SK-N-SH treated with all-trans-retinoic acid at 6 μM for 48 hours (cell line): ENCODE measurements around the gene INMT.

ENCODE experiments used
- ESRRG ChIP-seq: fragments of 250-450 bp; sonication (Bioruptor Pico); IDR thresholded peaks from 2 replicates; pipeline ENCODE4 v1.6.1; 2021; ENCODE audit warnings: mild to moderate bottlenecking
- GLIS3 ChIP-seq: fragments of 250-450 bp; sonication (Bioruptor Pico); IDR thresholded peaks from 2 replicates; pipeline ENCODE4 v1.5.0; 2020; ENCODE audit warnings: mild to moderate bottlenecking, moderate library complexity
- PPARA ChIP-seq: fragments of 250-450 bp; sonication (Bioruptor Pico); IDR thresholded peaks from 2 replicates; pipeline ENCODE4 v1.5.0; 2020; ENCODE audit warnings: mild to moderate bottlenecking, borderline replicate concordance
- RARB ChIP-seq: fragments of 250-450 bp; sonication (Bioruptor Pico); IDR thresholded peaks from 2 replicates; pipeline ENCODE4 v1.8.0; 2021; ENCODE audit warnings: mild to moderate bottlenecking, moderate library complexity
- TOX ChIP-seq: fragments of 250-450 bp; sonication (Bioruptor Pico); IDR thresholded peaks from 2 replicates; pipeline ENCODE4 v1.8.0; 2021; ENCODE audit warnings: mild to moderate bottlenecking, moderate library complexity, borderline replicate concordance
- ZFP3 ChIP-seq: fragments of 250-450 bp; sonication (Bioruptor Pico); IDR thresholded peaks from 2 replicates; pipeline ENCODE4 v1.5.0; 2020; ENCODE audit warnings: mild to moderate bottlenecking, moderate library complexity
- TF ChIP-seq, protein P1 (sequence below): fragments of 250-450 bp; sonication (Bioruptor Pico); IDR thresholded peaks from 2 replicates; pipeline ENCODE4 v1.8.0; 2020; ENCODE audit warnings: mild to moderate bottlenecking, moderate library complexity, borderline replicate concordance

DNA sequence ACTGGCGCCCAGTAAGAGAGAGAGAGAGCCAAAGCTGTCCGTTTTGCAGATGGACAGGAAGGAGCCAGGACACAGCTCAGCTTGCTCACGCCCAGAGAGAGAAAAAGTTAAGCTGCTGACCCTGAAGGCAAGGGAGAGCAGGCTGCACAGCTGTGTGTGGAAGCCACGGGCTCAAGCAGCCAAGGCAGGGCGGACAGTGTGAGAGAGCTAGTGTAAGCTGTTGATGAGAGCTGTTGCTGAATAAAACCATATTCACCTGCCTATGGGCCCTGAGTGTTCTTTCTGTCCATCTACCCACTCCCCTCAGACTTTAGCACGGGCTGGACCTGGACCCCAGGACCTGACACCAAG lies 5.4 kb downstream of the INMT start:
- TF ChIP-seq, protein P1, sequence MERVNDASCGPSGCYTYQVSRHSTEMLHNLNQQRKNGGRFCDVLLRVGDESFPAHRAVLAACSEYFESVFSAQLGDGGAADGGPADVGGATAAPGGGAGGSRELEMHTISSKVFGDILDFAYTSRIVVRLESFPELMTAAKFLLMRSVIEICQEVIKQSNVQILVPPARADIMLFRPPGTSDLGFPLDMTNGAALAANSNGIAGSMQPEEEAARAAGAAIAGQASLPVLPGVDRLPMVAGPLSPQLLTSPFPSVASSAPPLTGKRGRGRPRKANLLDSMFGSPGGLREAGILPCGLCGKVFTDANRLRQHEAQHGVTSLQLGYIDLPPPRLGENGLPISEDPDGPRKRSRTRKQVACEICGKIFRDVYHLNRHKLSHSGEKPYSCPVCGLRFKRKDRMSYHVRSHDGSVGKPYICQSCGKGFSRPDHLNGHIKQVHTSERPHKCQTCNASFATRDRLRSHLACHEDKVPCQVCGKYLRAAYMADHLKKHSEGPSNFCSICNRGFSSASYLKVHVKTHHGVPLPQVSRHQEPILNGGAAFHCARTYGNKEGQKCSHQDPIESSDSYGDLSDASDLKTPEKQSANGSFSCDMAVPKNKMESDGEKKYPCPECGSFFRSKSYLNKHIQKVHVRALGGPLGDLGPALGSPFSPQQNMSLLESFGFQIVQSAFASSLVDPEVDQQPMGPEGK (CRISPR knock-in tag), result no peak
- TF ChIP-seq RARB (CRISPR knock-in tag), result no peak
- no peak for TF ChIP-seq ZFP3 (CRISPR knock-in tag)
- TF ChIP-seq PPARA (CRISPR knock-in tag), result no peak
- no peak for TF ChIP-seq GLIS3 (CRISPR knock-in tag)
- TF ChIP-seq ESRRG, result no peak
- TF ChIP-seq TOX (CRISPR knock-in tag), result no peak
